Endothelial cell of umbilical vein (primary cell): ENCODE data around the gene RAB19. TPM values are rescaled to one million over a fixed set of nuclear protein-coding genes. Genes with fewer than 3 reads are reported as not detected.

Source experiments
- BruUV-seq: library from RNA; stranded (reverse); fragments of 400-500 nt; replicated peaks from 2 replicates; lab custom pipeline; 2021; lab: Mats Ljungman, UMichigan
- CTCF ChIA-PET: fragments of 300-600, 350-600 bp; sonication (Branson Sonifier 250); formaldehyde crosslinking; loops from one replicate; lab custom pipeline; 2021; ENCODE audit warnings: antibody characterized with exemption, inconsistent platforms; lab: Charles Lee
- POLR2A ChIA-PET: fragments of 300-600, 350-600 bp; sonication (Branson Sonifier 250); formaldehyde crosslinking; loops from one replicate; lab custom pipeline; 2021; ENCODE audit warnings: antibody characterized with exemption, inconsistent platforms; lab: Charles Lee
- DNase-seq: peaks from one replicate; pipeline ENCODE4 v3.0.0-alpha.2; 2011; ENCODE audit warnings: low read depth, low spot score
- FAIRE-seq: peaks from 2 replicates; lab custom pipeline; 2011; peaks lifted over from hg19 to GRCh38; lab: Jason Lieb, UNC
- H2AFZ ChIP-seq: 2 replicates; pipeline ENCODE4 v1.6.0; 2012; ENCODE audit warnings: low read depth, low read length, control low read depth, inconsistent platforms
- H3K27ac ChIP-seq: 2 replicates; pipeline ENCODE4 v1.5.1; 2011; ENCODE audit warnings: low read depth, mild to moderate bottlenecking, control low read depth, low read length, moderate library complexity; ENCODE audit not compliant: insufficient read depth
- H3K27me3 ChIP-seq, 2 experiments: 2 replicates each; pipeline versions ENCODE4 v1.6.0 to v1.6.1; 2011; ENCODE audit warnings: low read length in 2 of 2, mixed read lengths in 1 of 2; ENCODE audit not compliant: control insufficient read depth in 2 of 2, insufficient read depth in 2 of 2
- H3K36me3 ChIP-seq, 2 experiments: 2 replicates in 1 of 2; 3 replicates in 1 of 2; pipeline ENCODE4 v1.5.1; 2011; ENCODE audit warnings: low read length in 2 of 2, mild to moderate bottlenecking in 1 of 2, moderate library complexity in 1 of 2; ENCODE audit not compliant: control insufficient read depth in 2 of 2, insufficient read depth in 2 of 2; ENCODE audit errors: extremely low read depth in 1 of 2
- H3K4me1 ChIP-seq: 3 replicates; pipeline ENCODE4 v1.5.1; 2011; ENCODE audit warnings: mild to moderate bottlenecking, low read length; ENCODE audit not compliant: control insufficient read depth, insufficient read depth; ENCODE audit errors: extremely low read depth
- H3K4me2 ChIP-seq: 2 replicates; pipeline ENCODE4 v1.6.1; 2011; ENCODE audit warnings: low read length, control low read depth, mixed read lengths; ENCODE audit not compliant: insufficient read depth
- H3K4me3 ChIP-seq, 3 experiments: fragments of 200-600 bp in 1 of 3; sonication (generic), shearing (Covaris generic) in 1 of 3; replicated peaks in 1 of 3; 2 replicates each; pipeline ENCODE4 v1.5.1; 2011 to 2016; ENCODE audit warnings: control low read depth in 3 of 3, low read length in 3 of 3, mild to moderate bottlenecking in 2 of 3, inconsistent platforms in 1 of 3, low read depth in 1 of 3, moderate library complexity in 1 of 3; ENCODE audit not compliant: insufficient read depth in 1 of 3
- H3K79me2 ChIP-seq: 2 replicates; pipeline ENCODE4 v1.6.0; 2012; ENCODE audit warnings: low read length, inconsistent platforms; ENCODE audit not compliant: control insufficient read depth, insufficient read depth
- H3K9ac ChIP-seq: replicated peaks from 2 replicates; pipeline ENCODE3; 2011; ENCODE audit warnings: low read length, control low read depth; ENCODE audit not compliant: insufficient read depth; ENCODE audit errors: extremely low read depth
- H3K9me1 ChIP-seq: replicated peaks from 3 replicates; pipeline ENCODE4 v1.6.0; 2011; ENCODE audit warnings: mild to moderate bottlenecking, low read length; ENCODE audit not compliant: control insufficient read depth, insufficient read depth; ENCODE audit errors: extremely low read depth
- H3K9me3 ChIP-seq: replicated peaks from 2 replicates; pipeline ENCODE4 v1.5.1; 2012; ENCODE audit warnings: low read length, inconsistent platforms; ENCODE audit not compliant: control insufficient read depth, insufficient read depth
- H4K20me1 ChIP-seq: replicated peaks from 2 replicates; pipeline ENCODE3; 2011; ENCODE audit warnings: mild to moderate bottlenecking, low read length; ENCODE audit not compliant: control insufficient read depth, insufficient read depth; ENCODE audit errors: extremely low read depth
- CTCF ChIP-seq, 2 donors: IDR thresholded peaks; 1 replicate in 1 of 2; 2 replicates in 1 of 2; pipeline ENCODE4 v1.5.1; 2011; ENCODE audit warnings: low read length in 2 of 2, mild to moderate bottlenecking in 2 of 2, moderate library complexity in 2 of 2, control low read depth in 1 of 2, inconsistent platforms in 1 of 2, low read depth in 1 of 2; ENCODE audit not compliant: insufficient read depth in 1 of 2; ENCODE audit errors: extremely low read depth in 1 of 2
- EZH2 ChIP-seq: IDR thresholded peaks from 2 replicates; pipeline ENCODE4 v1.6.1; 2012; ENCODE audit warnings: borderline replicate concordance, low read depth, mild to moderate bottlenecking, moderate library complexity, low read length, inconsistent platforms; ENCODE audit not compliant: severe bottlenecking
- GATA2 ChIP-seq: IDR thresholded peaks from 2 replicates; pipeline ENCODE4 v1.7.0; 2011; ENCODE audit warnings: low read depth, mild to moderate bottlenecking, moderate library complexity, mixed read lengths, low read length; ENCODE audit not compliant: insufficient read length, insufficient read depth
- JUN ChIP-seq: IDR thresholded peaks from 2 replicates; pipeline ENCODE4 v1.6.1; 2011; ENCODE audit warnings: borderline replicate concordance, low read depth; ENCODE audit not compliant: insufficient read length, insufficient read depth
- MAX ChIP-seq: IDR thresholded peaks from 2 replicates; pipeline ENCODE4 v1.6.1; 2011; ENCODE audit not compliant: insufficient read depth, insufficient read length
- MYC ChIP-seq: IDR thresholded peaks from one replicate; pipeline ENCODE4 v1.6.1; 2011; ENCODE audit warnings: mild to moderate bottlenecking, low read depth, low read length
- POLR2A ChIP-seq: IDR thresholded peaks from 2 replicates; pipeline ENCODE4 v1.6.1; 2012; ENCODE audit warnings: low read depth, mild to moderate bottlenecking, control low read depth, low read length
- POLR2AphosphoS5 ChIP-seq: IDR thresholded peaks from 2 replicates; pipeline ENCODE4 v1.6.1; 2012; ENCODE audit warnings: low read depth, mild to moderate bottlenecking, control low read depth, low read length, moderate library complexity; ENCODE audit not compliant: insufficient read depth
- dilution Hi-C: fragments of 300-500 bp; cut with MboI; formaldehyde crosslinking; loops from one replicate; pipeline ENCODE4 v1.15.0; 2019; ENCODE audit warnings: low sequenced_read_pairs; ENCODE audit not compliant: extremely low pct_ligation_motif_present
- intact Hi-C: fragments of 100-400 bp; cut with micrococcal nuclease; formaldehyde crosslinking; loops from one replicate; pipeline ENCODE4 v1.10.0; 2022
- polyA plus RNA-seq, 4 experiments: library from polyadenylated mRNA; depleted of rRNA in 3 of 4; stranded (reverse) in 3 of 4; unstranded in 1 of 4; fragments of >200 nt; gene quantifications; 2 replicates each; pipeline versions ENCODE4 v1.2.1 to v1.2.3, GENCODE V29; 2011 to 2012; ENCODE audit warnings: missing spikeins in 1 of 4
- total RNA-seq: library from RNA; stranded (reverse); gene quantifications from 2 replicates; pipeline ENCODE4 v1.2.3, GENCODE V29; 2021

The RAB19 gene
- total and polyA plus RNA-seq, 2 donors (not counting 3 experiments of a cell fraction or from before 2014, with no cell fraction given): not detected

GRCh38 chr7:140400381-140400780 is 3.5 kb upstream of the RAB19 start:
- H3K79me2 ChIP-seq: peaks cover 10% of the 10 kb centered on the region
- no TSS peak for BruUV-seq
- H3K9me3 ChIP-seq: no peaks in the 10 kb centered on the region

More at GRCh38 chr7:140400381-140400780, 3.5 kb upstream of the RAB19 start:
- Histone ChIP-seq H3K4me1 (peaks cover 21% of the 10 kb centered on the region), H3K9me1 (no peaks in the 10 kb centered on the region), H3K27ac (no peak overlapping the region), H3K4me3 (no peak overlapping the region), H3K9ac (no peak overlapping the region), H4K20me1 (peaks cover 5% of the 10 kb centered on the region), H2AFZ (no peak overlapping the region), H3K4me2 (no peak overlapping the region), H3K27me3 (peaks cover 11 to 14% of the 10 kb centered on the region in 2 experiments), H3K36me3 (no peaks in the 10 kb centered on the region)
- FAIRE-seq: peak; percentile 81
- TF ChIP-seq GATA2: no peak
- no peak for TF ChIP-seq CTCF (IDR thresholded peaks at IDR 0.05; ENCODE audit: extremely low read depth in 1 of 2, insufficient read depth in 1 of 2, low read depth in 1 of 2, low read length in 2 of 2)
- TF ChIP-seq POLR2A: no peak
- TF ChIP-seq EZH2: no peak
- no peak for TF ChIP-seq MAX
- TF ChIP-seq POLR2AphosphoS5: no peak
- TF ChIP-seq JUN: no peak
- no peak for TF ChIP-seq MYC
- ChIA-PET POLR2A (no interaction called here), CTCF (no interaction called here)
- dilution Hi-C loops: no loop called here
- intact Hi-C loops: no loop called here
- DNase-seq: peak; percentile 18
